Endometrium (tissue), 2 donors: ENCODE measurements around the gene SLC51B.

Source experiments
- FAIRE-seq: peaks from 2 replicates; lab custom pipeline; 2012; peaks lifted over from hg19 to GRCh38; lab: Jason Lieb, UNC
- donor health status: control.
- donor health status: control.

SLC51B gene

GRCh38 chr15:65100442-65100841 lies 55.3 kb downstream of the SLC51B start:
- FAIRE-seq: no peak

- no peak for FAIRE-seq
These were observed 56.3 kb downstream of the SLC51B start for GRCh38 chr15:65101411-65101890.

GRCh38 chr15:65101891-65102708 lies 56.9 kb downstream of the SLC51B start:
- FAIRE-seq: no peak

- FAIRE-seq: no peak
These were observed 57.7 kb downstream of the SLC51B start for GRCh38 chr15:65102912-65103311.
